H4 (cell line): Measurements from ENCODE around the gene HOXA6. TPM values are rescaled to one million over a fixed set of nuclear protein-coding genes. Genes with fewer than 3 reads are reported as not detected.

Source experiments
- DNase-seq: peaks from one replicate; pipeline ENCODE4 v3.0.0-alpha.2; 2015; ENCODE audit warnings: low spot score
- total RNA-seq: library from RNA; depleted of rRNA; stranded (reverse); fragments of >200 nt; shearing (Covaris generic); gene quantifications from 2 replicates; pipeline ENCODE4 v1.2.3, GENCODE V29; 2014

Gene HOXA6
- total RNA-seq, 1 experiment from 2014 or later, result 0.64 TPM

DNA sequence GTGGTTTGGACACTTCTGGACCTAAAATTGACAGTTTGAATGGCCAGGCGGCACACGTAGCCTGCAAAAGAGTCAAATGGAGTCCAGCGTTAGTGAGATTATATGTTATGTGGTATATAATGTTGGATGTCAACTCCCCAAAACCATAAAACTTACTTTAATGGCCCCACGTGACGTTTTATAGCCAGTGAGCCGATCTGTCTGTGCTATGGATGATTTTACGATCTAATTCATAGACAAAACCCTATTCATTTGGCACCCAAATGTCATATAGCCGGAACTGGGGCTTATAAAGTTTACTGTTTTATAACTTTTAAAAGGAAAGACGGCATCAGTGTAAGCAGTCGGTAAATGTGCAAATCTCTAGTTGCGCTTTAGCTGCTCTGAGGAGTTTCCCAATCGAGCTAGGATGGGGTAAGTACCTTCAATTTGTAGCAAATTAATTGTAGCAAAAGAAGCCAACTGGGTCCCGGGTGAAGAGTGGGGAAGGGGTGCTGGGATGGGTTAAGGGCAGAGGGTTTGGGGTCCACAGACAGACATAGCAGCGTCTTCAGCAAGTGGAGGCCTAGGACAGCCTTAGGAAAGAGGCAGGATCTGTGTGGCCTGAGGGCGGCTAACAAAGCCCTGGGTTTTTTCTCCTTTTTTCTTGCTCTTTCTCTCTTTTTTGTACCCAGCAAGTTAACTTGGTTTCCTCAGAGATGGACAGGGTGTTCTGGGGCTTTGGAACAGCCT is 7.3 kb downstream of the HOXA6 start:
- DNase-seq, result no peak

DNA sequence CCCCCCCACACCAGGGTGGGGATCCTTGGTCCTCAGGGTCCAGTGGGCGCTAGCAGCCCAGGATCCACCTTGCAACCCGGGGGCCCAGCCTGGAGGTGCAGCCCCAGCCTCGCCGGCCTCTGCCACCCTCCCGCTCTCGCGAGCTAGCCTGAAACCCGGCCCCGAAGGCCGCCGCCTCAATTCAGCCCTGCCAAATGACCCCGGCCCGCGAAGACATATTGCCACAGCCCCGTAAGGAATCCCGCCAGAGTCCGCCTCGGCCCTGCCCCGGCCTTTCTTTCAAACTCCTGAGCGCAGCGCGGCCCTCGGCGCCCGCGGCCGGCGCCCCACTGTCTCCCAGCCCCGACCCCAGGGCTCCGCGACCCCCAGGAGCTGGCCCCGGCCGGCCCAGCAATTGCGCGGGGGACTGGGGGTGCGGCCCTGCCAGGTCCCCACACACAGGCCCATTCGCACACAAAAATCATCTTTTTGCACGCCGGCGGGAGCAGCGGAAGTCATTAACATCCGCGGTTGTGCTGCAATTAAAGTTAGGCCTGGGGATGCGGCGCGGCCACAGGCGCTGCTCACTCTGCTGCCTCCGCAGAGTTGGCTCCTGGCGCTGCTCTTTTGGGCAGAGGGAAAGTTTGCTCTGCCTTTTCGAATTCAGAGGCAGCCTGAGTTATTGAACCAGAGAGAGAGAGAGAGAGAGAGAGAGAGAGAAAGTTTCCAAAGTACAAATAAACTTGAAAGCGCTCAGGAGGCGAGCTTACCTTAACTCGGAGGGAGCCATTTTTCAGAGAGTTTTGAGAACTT is 8.0 kb downstream of the HOXA6 start:
- no peak for DNase-seq

DNA sequence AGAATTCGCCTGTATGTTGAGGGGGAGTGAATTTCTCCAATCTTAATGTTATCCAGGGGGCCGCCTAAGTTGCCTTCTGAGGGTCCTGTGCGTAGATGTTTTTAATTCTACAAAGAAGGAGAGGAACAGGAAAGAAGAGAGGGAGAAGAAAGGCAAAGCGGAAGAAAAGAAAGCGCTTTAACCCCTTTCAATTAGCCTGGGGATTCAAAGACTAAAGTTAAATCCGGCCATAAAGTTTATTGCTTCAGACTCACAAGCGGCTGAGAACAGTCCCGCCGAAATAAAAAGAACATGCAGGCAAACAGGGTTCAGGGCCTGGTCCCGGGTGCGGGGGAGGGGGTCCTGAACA is 8.6 kb downstream of the HOXA6 start:
- DNase-seq, result no peak

DNA sequence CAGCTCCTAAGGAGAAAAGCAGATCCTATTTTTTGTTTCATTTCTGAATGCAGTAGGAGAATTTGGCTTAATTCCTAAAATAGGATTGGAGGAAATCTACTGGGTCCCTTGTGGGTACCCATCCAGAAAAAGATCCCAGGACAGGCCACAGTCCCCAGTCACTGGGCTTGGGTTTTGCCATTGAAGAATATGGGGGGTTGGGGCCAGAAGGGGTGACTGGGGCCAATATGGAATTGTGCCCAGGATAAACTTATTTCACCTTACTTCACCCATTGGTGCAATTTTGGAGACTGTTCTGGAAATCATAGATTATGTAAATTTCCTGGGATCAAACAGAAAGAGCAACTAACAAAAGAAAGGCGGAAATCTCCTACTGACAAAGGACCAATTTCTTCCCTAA is 9.1 kb downstream of the HOXA6 start:
- no peak for DNase-seq

DNA sequence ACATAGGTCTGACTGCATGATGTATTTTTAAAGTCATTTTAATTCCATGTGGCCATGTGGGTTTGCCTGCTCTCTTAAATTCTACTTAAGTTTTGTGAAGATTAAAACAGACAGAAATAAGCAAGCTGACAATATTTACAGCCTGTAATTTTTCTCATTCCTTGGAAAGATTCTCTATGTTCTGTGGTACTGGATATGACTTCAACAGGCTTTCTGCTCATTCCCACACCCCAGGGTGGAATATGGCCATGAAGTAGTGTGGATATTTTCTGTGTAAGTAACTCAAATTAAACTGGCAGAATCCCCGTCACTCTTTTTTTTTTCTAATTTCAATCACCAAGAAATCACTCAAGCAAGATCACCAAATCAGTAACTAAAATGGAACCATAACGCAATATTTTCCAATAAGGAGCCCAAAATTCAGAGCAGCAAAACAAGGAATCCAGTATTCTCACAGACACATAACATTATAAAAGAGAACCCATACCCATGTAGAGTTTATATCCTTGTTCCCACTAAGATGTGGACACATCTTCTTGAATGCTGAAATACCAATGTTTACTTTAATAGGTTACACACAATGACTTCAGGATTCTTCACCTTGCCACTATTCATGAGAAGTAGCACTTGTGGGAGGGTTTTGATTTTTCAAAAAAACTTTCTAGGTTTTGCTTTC is 9.8 kb downstream of the HOXA6 start:
- no peak for DNase-seq

DNA sequence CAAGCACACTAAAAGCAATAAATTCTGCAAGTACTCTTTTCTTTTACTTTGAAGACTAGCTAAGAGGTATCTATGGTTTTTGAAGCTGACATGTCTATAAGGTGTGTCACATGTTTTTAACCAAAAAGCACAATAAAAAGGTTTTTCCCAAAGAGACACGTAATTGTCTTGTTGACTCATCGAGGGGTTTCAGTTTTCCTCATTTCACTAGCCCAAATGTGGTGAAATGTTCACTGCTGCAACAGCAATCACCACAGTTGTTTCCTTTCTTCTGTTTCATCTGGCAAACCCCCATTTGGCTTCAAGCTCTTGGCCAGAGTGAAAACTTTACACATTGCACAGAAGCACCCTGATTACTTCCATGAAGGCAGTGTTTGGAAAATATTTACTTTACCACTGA is 13.2 kb downstream of the HOXA6 start:
- peak; percentile 87 for DNase-seq

DNA sequence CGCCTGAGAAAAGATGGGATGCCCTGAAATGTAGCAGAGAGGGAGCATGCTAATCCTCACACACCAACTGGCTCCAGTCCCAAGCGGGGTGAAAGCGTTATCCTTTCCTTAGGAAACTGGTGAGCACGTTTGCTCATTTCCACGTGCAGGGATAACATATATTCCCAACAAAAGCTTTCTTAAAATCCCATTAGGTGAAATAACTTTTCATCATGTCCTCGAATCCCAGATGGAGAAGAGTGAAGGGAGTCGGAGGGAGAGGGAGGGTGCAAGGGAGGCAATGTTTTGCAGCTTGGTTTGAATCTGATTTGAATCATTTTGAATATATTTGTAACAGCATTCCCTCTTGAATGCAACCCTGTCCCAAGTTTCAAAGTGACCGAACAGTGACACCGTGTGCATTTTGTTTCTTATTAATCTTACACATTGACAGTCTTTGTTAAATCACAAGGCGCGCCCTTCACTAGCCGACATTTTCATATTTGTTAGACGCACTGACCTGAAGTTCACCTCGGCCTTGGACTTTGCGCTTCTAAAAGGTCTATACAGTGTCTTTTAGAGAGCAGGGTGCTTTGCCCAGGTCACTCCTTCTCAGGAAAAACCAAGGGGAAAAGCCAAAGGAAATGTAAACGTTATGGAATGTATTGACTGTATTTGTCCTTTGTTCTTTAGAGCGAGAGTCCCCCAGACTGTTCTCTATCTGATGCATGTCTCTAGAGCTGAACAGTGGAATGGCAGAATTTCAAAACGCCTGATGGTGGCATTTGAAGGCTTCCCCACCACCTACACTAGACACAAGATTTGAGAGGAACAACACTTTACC is 14.0 kb downstream of the HOXA6 start:
- no peak for DNase-seq

DNA sequence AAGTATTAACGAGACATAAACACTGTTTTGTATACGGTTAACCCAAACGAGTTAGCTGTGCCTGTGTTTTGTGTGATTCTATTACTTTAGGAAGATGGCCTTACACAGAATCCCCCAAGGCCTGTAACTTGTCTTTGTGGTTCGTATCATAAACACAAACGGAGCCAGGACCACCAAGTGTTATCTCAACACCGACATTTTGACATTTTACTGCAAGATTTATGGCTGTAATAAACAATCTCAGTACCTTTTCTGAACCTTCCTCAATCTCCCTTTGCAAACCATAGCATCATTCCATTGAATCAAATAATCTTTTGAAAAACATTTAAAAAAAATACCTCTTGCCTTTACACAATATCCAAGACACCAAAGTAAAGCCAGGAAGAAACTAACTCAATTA is 14.6 kb downstream of the HOXA6 start:
- no peak for DNase-seq

DNA sequence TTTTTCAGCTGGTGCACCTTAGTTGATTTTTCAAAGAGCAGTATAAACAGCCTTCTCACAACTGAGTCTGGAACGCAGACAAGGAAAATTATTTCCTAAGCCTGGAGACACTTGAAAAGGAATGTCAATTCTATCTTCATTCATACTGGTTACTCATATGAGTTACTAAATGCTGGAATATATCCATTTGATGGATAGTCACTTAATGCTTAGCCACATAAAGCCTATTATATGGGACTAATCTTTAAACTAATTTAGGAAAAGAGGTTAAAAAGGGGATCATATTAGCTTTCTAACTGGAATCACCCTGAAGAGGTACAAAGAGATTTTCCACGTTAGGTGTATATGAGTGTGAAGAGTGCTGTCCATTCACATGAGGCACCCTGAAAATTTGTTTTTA is 15.4 kb downstream of the HOXA6 start:
- DNase-seq, result no peak

DNA sequence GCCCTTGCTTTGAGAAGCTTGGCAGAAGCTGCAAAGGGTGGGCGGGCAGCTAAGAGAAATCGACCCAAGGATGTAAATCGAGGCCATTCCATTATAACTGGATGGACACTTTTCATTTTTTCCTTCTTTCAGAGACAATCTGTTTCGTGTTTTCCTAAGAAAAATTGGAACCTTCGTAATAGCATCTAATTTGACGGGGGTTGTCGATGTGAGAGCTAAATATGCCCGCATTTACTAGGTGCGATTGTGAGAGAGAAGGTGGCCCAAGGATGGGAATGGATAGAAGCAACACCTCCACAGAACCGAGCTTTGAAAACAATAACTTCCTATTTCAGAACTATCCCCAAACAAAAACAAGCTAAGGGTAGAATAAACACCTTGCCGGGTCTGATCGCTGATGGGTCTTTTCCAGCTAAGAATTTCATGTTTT is 16.2 kb downstream of the HOXA6 start:
- no peak for DNase-seq

DNA sequence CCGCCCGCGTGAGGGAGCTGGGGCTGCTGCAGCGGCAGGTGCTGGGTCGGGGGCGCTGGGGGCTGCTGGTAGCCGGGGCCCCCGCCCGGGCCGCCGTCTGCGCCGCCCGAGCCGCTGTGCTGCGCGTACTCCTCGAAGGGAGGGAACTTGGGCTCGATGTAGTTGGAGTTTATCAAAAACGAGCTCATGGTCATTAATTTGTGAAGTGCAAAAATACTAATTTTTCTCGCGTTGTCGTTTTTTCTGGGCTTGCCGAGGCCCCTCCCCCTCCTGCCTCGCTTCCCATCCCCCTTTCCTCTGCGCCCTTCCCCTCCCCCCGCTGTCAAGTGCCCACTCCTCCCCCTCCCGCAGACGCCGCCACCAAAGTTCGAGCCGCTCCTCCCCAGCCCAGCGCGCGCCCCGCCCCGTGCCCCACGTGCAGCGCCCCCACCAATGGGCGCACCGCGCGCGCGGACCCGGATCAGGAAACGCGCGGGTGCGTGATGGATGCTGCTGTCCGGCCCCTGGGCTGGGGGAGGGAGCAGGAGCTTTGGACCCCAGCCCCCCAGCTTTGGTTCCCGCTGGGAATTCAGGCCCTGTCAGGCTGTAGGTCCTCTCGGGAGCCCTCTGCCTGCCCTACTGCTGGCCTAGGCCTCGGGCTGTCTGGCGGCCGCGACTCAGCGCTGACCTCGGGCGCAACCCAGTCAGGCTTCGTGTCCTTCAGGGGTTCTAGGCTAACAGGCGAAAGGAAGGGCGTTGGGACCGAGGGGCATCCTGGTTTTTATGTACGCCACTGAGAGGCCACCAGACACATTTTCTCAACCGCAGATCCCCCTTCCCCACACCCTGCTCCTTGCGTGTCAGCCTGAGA is 16.8 kb downstream of the HOXA6 start, which contains the start of gene HOXA4:
Gene HOXA4 (minus strand): TSS at position 218 of the 850 bp plus-strand sequence. CDS start 24 bp downstream, at position 194.
- peak; percentile 93 for DNase-seq

DNA sequence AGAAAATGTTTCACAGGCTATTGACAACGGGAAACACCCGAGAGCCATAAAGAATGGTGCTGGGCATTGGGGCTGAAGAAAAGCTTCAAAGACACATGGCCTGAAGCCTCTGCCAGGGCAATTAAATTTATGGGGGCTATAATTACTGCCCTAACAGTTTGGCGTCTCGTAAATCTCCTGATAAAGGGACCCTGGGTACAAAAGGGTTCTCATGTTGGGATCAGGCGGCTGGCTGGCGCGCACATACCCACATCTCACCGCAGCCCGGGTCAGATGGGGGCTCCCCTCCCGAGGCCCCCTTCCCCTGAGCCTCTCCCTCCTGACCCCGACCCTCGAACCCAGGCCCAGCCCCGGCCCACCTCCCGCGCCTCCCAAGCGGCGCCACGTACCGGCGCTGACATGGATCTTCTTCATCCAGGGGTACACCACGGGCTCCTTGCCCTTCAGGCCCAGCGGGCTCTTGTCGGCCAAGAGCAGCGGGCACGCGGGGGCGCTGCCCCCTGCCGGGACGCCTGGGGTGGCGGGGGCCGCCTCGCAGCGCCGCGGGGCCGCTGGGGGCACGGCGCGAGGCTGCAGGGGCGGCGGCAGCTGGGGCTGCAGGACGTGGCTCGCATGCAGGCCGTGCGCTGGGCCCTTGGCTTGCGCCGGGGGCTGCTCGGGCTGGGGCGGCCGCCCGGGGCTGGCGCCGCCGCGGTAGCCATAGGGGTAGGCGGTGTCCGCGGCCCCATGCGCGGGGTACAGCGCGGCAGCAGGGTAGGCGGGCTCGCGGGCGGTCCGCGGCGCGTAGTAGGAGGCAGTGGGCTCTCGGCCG is 17.6 kb downstream of the HOXA6 start:
- no peak for DNase-seq

DNA sequence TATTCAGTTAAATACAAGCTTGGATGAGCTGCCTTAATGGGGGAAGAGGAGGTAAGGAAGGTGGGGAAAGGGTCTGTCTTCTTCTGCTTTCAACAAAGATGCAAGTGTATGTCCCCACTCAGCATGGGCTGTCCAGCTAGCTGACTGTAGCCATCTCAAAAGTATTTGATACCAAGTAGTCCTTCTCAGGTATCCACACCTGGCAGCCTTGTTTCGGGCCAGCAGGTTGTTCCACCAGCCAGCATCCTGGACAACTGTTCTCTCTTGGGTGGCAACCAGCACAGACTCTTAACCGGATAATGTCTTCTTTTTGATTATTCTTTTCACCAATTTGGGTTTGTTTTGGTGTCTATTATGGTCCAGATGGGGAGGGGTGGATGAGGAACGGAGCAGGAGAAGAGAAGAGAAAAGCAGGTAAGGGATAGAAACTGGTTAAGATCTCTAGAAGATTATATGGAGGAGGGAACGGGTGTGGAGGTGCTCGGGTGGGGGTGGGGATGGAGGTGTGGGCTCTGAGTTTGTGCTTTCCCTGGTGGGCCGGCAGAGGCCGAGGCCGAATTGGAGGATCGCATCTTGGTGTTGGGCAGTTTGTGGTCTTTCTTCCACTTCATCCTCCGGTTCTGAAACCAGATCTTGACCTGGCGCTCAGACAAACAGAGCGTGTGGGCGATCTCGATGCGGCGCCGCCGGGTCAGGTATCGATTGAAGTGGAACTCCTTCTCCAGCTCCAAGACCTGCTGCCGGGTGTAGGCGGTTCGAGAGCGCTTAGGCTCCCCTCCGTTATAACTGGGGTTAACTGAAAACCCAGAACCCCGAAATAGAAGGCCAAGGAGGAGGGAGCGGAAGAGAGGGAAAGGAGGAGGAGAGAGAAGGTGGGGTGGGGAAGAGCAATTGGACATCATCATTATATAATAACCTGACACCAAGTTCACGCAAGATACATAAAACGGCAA is 18.5 kb downstream of the HOXA6 start:
- no peak for DNase-seq

DNA sequence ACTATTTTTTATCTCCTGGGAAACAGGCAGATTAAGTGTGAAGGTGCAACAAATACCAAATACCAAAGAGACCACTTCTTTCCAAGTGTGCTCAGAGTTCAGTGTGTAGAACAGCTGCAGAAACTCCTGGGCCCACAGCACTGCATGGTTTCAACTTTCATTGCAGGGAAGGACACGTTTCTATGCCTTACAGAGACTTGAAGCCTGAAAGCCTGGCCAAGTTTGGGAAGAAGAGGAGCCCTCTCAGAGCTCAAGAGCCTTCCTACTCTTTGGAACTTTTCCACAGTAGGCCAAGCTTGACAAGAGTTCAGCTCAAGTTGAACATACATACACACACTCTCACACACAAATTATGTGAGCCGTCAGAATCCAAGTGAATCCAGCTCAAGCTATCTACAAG is 19.5 kb downstream of the HOXA6 start:
- no peak for DNase-seq

DNA sequence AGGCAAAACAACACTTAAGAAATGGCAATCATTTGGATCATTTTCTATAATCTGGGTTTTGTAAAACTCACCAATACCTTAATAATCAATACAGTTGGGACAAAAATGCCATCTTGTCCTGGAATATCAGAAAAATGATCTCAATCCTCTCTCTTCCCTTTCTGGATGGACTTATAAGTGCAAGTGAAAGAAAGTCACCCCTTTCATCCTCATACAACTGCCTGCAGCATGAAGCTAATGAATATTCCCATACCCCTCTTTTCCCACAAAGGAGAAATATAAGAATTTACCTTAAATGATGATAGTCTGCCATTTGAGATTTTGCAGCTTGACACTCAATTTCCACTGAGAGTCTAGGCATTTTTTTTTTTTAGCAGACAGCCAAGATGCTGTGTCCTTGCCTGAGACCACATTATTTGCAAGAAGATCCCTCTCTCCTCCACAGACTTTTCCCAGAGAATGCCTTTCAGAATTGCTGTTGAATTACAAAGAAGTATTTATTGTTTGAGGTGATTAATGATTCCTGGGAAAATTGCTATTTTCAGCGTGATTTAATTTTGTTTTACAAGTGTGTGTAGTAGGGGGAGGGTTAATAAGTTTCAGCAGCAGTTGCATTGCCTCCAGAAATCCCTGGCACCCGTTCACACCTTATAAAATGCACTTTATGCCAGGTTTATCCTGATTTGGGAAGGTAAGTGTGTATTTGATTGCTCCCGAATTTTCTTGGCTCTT is 20.8 kb downstream of the HOXA6 start:
- DNase-seq, result no peak

DNA sequence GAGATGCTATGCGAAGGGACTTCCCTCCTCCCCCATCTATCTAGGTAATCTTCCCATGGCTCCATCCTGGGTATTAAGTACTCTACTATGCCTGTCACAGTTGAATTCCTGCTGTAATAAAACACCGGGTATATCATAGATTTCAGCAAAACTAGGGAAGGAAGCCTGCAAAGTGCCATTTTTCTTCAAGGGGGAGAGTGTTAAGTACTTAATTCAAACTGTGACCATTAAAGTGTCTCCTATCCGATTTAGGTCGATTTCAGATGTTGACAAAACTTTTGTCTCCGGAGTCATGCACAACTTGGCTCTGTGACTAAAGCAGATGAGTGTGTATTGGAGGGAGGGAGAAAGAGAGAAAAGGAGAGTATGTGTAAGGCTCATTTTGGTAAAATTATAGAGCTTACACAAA is 21.6 kb downstream of the HOXA6 start:
- DNase-seq, result no peak

DNA sequence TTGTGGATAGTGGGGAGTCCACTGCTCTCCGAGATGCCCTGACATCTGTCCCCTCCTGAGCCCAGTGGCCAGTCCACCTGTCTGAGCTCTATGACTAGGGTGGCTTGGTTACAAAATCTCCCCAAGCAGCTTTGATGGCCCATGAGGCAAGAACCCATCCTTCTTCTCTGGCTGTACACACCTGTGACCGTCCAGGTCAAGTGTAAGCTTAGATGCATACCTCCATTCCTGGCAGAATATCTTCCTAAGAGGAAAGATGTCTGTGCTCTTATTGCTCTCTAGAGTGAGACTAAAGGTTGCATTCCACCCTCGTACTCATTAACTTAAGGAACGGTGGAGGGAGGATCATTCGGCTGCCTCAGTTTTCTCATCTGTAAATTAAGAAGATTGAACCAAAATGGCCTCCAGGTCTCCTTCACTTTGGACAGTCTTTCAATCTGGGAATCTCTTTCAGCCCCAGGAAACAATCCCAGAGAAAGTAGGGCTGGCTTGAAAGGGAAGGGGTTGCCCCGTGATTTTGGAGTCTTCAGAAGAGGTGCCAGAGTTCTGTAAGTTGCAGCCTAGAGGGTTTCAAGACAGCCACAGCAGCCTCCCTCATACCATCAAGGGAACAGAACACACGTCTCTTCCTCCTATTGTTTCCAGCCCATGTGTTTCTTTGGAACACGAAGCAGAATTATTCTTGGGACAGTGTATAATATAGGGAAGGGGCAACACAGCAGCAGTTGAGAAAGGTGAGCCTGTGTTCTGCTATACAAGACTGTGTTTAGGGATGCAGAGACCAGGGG is 22.5 kb downstream of the HOXA6 start:
- no peak for DNase-seq
